K562 (cell line): ENCODE data around the gene API5. TPM values are rescaled to one million over a fixed set of nuclear protein-coding genes. Genes with fewer than 3 reads are reported as not detected.

Experiments
- COPS2 ChIP-seq: fragments of 450-650 bp; conservative IDR thresholded peaks from 2 replicates; pipeline ENCODE4 v1.6.1; 2016; ENCODE audit warnings: mild to moderate bottlenecking, moderate library complexity
- GATAD2B ChIP-seq: fragments of 450-650 bp; IDR thresholded peaks from 2 replicates; pipeline ENCODE4 v1.6.1; 2017; ENCODE audit warnings: mild to moderate bottlenecking, borderline replicate concordance
- HDAC1 ChIP-seq, 2 experiments: fragments of 450-650 bp; IDR thresholded peaks; 2 replicates each; pipeline ENCODE4 v1.6.1; 2016 to 2017; ENCODE audit warnings: inconsistent platforms in 1 of 2, mild to moderate bottlenecking in 1 of 2, moderate library complexity in 1 of 2
- HMGXB4 ChIP-seq: sonication (generic); formaldehyde crosslinking; IDR thresholded peaks from 2 replicates; pipeline ENCODE4 v1.8.1; 2023; ENCODE audit warnings: mild to moderate bottlenecking, missing genetic modification reagents
- JUNB ChIP-seq: fragments of 450-650 bp; formaldehyde crosslinking; conservative IDR thresholded peaks from 2 replicates; pipeline ENCODE4 v1.4.0; 2020; ENCODE audit warnings: mild to moderate bottlenecking
- MIER1 ChIP-seq: fragments of 450-650 bp; IDR thresholded peaks from 2 replicates; pipeline ENCODE4 v1.6.1; 2016; ENCODE audit warnings: antibody characterized with exemption, mild to moderate bottlenecking, low read depth
- MLLT1 ChIP-seq, 2 experiments: fragments of 450-650 bp; IDR thresholded peaks; 2 replicates each; pipeline ENCODE4 v1.6.1; 2016
- MXI1 ChIP-seq: IDR thresholded peaks from 2 replicates; pipeline ENCODE4 v1.6.1; 2011; ENCODE audit warnings: low read depth, mild to moderate bottlenecking, improper control_type of control experiment, low read length
- NR3C1 ChIP-seq: sonication (generic); formaldehyde crosslinking; IDR thresholded peaks from 2 replicates; pipeline ENCODE4 v1.8.1; 2022; ENCODE audit warnings: missing genetic modification reagents
- NUFIP1 ChIP-seq: fragments of 450-650 bp; IDR thresholded peaks from 2 replicates; pipeline ENCODE4 v1.6.1; 2018; ENCODE audit not compliant: partially characterized antibody
- POU5F1 ChIP-seq: fragments of 150-350 bp; IDR thresholded peaks from 2 replicates; pipeline ENCODE4 v1.6.1; 2014; ENCODE audit warnings: borderline replicate concordance, low read length, low read depth, mild to moderate bottlenecking; ENCODE audit not compliant: partially characterized antibody
- PRMT5 ChIP-seq: sonication (generic); formaldehyde crosslinking; IDR thresholded peaks from 2 replicates; pipeline ENCODE4 v1.5.0; 2020; ENCODE audit warnings: missing genetic modification reagents
- RNF2 ChIP-seq: sonication (generic); IDR thresholded peaks from 2 replicates; pipeline ENCODE4 v1.6.1; 2016
- SPI1 ChIP-seq: IDR thresholded peaks from 2 replicates; pipeline ENCODE4 v1.6.1; 2011; ENCODE audit warnings: low read depth, low read length, control low read depth, borderline replicate concordance
- TBL1XR1 ChIP-seq, 2 experiments: IDR thresholded peaks; 2 replicates each; pipeline ENCODE4 v1.6.1; 2012; ENCODE audit warnings: improper control_type of control experiment in 2 of 2, low read length in 2 of 2, mild to moderate bottlenecking in 1 of 2
- TFAP4 ChIP-seq: sonication (generic); formaldehyde crosslinking; IDR thresholded peaks from 2 replicates; pipeline ENCODE4 v1.8.0; 2022; ENCODE audit warnings: missing genetic modification reagents, mild to moderate bottlenecking, moderate library complexity, borderline replicate concordance
- XRCC5 ChIP-seq: fragments of 200-400 bp; formaldehyde crosslinking; IDR thresholded peaks from 2 replicates; pipeline ENCODE4 v1.6.1; 2017; ENCODE audit warnings: low read depth, mild to moderate bottlenecking, low read length
- ZNF324 ChIP-seq: fragments of 250-450 bp; sonication (Bioruptor Pico); IDR thresholded peaks from 2 replicates; pipeline ENCODE4 v1.4.0; 2020; ENCODE audit warnings: mild to moderate bottlenecking
- ZNF445 ChIP-seq: fragments of 250-450 bp; sonication (Bioruptor Pico); IDR thresholded peaks from 2 replicates; pipeline ENCODE4 v1.4.0; 2020; ENCODE audit warnings: low read depth, mild to moderate bottlenecking, moderate library complexity
- ZNF57 ChIP-seq: fragments of 450-650 bp; formaldehyde crosslinking; IDR thresholded peaks from 2 replicates; pipeline ENCODE4 v1.4.0; 2020; ENCODE audit warnings: mild to moderate bottlenecking, moderate library complexity
- ZNF644 ChIP-seq: fragments of 200-800 bp; sonication (Bioruptor generic); IDR thresholded peaks from 2 replicates; pipeline ENCODE4 v1.6.1; 2016; ENCODE audit warnings: low read depth, missing genetic modification characterization, missing compliant biosample characterization
- polyA plus RNA-seq, 8 experiments: library from polyadenylated mRNA; depleted of rRNA in 4 of 8; stranded (reverse) in 5 of 8; unstranded in 3 of 8; fragments of >200 nt; fragmentation: Nextera tagmentation in 2 of 8; fragmentation: Illumina TruSeq in 1 of 8; extraction: Ambion mirVana in 2 of 8; extraction: Trizol in 1 of 8; gene quantifications; 2 replicates each; pipeline versions ENCODE4 v1.2.1 to v1.2.3, GENCODE V29; 2011 to 2014; ENCODE audit warnings: inconsistent platforms in 1 of 8, missing spikeins in 1 of 8
- total RNA-seq, 7 experiments: library from RNA; depleted of rRNA in 6 of 7; stranded (reverse); fragments of >200 nt in 6 of 7; fragmentation: Illumina TruSeq in 2 of 7; extraction: Trizol in 2 of 7; gene quantifications; 2 replicates each; pipeline versions ENCODE4 v1.2.1 to v1.2.3, GENCODE V29; 2011 to 2021; ENCODE audit warnings: low replicate concordance in 1 of 7
- TF ChIP-seq, protein P1 (sequence below): fragments of 450-650 bp; IDR thresholded peaks from 2 replicates; pipeline ENCODE4 v1.6.1; 2017; ENCODE audit warnings: antibody characterized with exemption, mild to moderate bottlenecking

Gene API5
- total and polyA plus RNA-seq, 9 of the 15 experiments (the other 6 are each of a cell fraction or from before 2014, with no cell fraction given), result 59.8 to 146 (median 123) TPM

GRCh38 chr11:43358801-43359421 is 47.1 kb downstream of the API5 start, which contains the start of gene TTC17 (continued):
- peak; percentile 57 for TF ChIP-seq TFAP4 (CRISPR knock-in tag)
- TF ChIP-seq ZNF324 (CRISPR knock-in tag), result no peak
- TF ChIP-seq RNF2, result 0 out of 2 replicates have a peak, but pooled peaks have one; percentile 13
- TF ChIP-seq ZNF57 (CRISPR knock-in tag), result no peak
- TF ChIP-seq ZNF644, result no peak
- TF ChIP-seq NUFIP1, result no peak
- no peak for TF ChIP-seq XRCC5
- no peak for TF ChIP-seq SPI1
- no peak for TF ChIP-seq JUNB (CRISPR knock-in tag)
- TF ChIP-seq PRMT5 (CRISPR knock-in tag), result peak; percentile 9; the same call in 1 of the 2 replicates
- TF ChIP-seq, protein P1, sequence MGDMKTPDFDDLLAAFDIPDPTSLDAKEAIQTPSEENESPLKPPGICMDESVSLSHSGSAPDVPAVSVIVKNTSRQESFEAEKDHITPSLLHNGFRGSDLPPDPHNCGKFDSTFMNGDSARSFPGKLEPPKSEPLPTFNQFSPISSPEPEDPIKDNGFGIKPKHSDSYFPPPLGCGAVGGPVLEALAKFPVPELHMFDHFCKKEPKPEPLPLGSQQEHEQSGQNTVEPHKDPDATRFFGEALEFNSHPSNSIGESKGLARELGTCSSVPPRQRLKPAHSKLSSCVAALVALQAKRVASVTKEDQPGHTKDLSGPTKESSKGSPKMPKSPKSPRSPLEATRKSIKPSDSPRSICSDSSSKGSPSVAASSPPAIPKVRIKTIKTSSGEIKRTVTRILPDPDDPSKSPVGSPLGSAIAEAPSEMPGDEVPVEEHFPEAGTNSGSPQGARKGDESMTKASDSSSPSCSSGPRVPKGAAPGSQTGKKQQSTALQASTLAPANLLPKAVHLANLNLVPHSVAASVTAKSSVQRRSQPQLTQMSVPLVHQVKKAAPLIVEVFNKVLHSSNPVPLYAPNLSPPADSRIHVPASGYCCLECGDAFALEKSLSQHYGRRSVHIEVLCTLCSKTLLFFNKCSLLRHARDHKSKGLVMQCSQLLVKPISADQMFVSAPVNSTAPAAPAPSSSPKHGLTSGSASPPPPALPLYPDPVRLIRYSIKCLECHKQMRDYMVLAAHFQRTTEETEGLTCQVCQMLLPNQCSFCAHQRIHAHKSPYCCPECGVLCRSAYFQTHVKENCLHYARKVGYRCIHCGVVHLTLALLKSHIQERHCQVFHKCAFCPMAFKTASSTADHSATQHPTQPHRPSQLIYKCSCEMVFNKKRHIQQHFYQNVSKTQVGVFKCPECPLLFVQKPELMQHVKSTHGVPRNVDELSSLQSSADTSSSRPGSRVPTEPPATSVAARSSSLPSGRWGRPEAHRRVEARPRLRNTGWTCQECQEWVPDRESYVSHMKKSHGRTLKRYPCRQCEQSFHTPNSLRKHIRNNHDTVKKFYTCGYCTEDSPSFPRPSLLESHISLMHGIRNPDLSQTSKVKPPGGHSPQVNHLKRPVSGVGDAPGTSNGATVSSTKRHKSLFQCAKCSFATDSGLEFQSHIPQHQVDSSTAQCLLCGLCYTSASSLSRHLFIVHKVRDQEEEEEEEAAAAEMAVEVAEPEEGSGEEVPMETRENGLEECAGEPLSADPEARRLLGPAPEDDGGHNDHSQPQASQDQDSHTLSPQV, result no peak
- no peak for TF ChIP-seq COPS2
- TF ChIP-seq NR3C1 (CRISPR knock-in tag), result no peak
- TF ChIP-seq HMGXB4 (CRISPR knock-in tag), result no peak
- TF ChIP-seq MIER1, result no peak
- no peak for TF ChIP-seq MLLT1 (IDR thresholded peaks at IDR 0.05)
- no peak; a peak in 1 of 4 replicates for TF ChIP-seq TBL1XR1 (IDR thresholded peaks at IDR 0.05; ENCODE audit: low read length in 2 of 2)
- TF ChIP-seq GATAD2B, result no peak
- peak in 1 of 2 experiments; percentile 62; a peak in 2 of 4 replicates for TF ChIP-seq HDAC1 (IDR thresholded peaks at IDR 0.05)
- TF ChIP-seq MXI1, result no peak
- TF ChIP-seq ZNF445 (CRISPR knock-in tag), result no peak
- TF ChIP-seq POU5F1, result no peak
